Gastroesophageal sphincter (tissue), 3 donors: ENCODE measurements around the gene RCVRN.

Experiments
- CTCF ChIP-seq, 4 experiments: fragments of 200-600 bp in 2 of 4; fragments of 450-650 bp in 2 of 4; sonication (generic) in 1 of 4; IDR thresholded peaks; one replicate each; pipeline ENCODE4 v1.5.1; 2017 to 2019; ENCODE audit warnings: antibody characterized with exemption in 4 of 4, mild to moderate bottlenecking in 2 of 4, moderate library complexity in 2 of 4
- POLR2A ChIP-seq, 2 donors: fragments of 450-650 bp; IDR thresholded peaks; one replicate each; pipeline ENCODE4 v1.6.1; 2017; ENCODE audit warnings: antibody characterized with exemption in 2 of 2, mild to moderate bottlenecking in 2 of 2, moderate library complexity in 1 of 2
- POLR2AphosphoS5 ChIP-seq: sonication (generic); formaldehyde crosslinking; IDR thresholded peaks from one replicate; pipeline ENCODE4 v1.6.1; 2017; ENCODE audit warnings: antibody characterized with exemption

DNA sequence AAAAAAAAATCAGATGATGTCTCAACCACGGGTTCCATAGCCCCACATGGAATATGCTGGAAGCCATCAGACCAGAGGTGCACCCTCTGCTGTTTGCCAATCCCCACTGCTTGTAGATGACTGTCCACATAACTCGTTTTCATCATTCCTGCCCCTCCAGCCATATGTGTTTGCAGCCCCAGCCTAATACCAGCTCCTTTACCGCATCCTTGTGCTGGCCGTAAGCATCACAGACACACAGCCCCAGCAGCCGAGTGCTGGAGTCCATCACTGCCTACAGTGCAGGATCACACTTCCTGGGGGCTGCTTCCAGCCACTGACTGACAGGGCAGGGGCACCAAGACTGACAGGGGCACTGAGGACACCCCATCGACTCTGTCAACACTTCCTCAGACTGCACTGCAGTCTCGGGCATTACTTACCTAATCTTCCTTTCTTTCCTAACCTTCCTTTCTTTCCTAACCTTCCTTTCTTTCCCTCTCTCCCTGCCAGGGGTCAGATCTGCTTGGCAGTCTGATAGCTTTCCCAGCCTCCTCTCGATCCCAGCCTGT lies 5.0 kb downstream of the RCVRN start:
- no peak for TF ChIP-seq CTCF (IDR thresholded peaks at IDR 0.05)
- TF ChIP-seq POLR2AphosphoS5: no peak
- no peak for TF ChIP-seq POLR2A (IDR thresholded peaks at IDR 0.05)
